Parathyroid adenoma (tissue), 2 donors: ENCODE data around the gene CCL18.

Source experiments
- H2AFZ ChIP-seq: fragments of 300-600 bp; sonication (generic); one replicate; pipeline ENCODE4 v1.7.0; 2017; ENCODE audit warnings: antibody characterized with exemption, mild to moderate bottlenecking
- H3K27ac ChIP-seq: fragments of 300-600 bp; sonication (generic); one replicate; pipeline ENCODE4 v1.7.0; 2017
- H3K27me3 ChIP-seq: fragments of 300-600 bp; sonication (generic); one replicate; pipeline ENCODE4 v1.7.0; 2017; ENCODE audit warnings: low read length; ENCODE audit not compliant: control insufficient read depth, insufficient read depth
- H3K36me3 ChIP-seq: fragments of 300-600 bp; sonication (generic); one replicate; pipeline ENCODE4 v1.7.0; 2017; ENCODE audit warnings: low read length; ENCODE audit not compliant: control insufficient read depth, insufficient read depth
- H3K4me1 ChIP-seq: fragments of 300-600 bp; sonication (generic); one replicate; pipeline ENCODE4 v1.7.0; 2017; ENCODE audit warnings: control low read depth
- H3K4me2 ChIP-seq: fragments of 300-600 bp; sonication (generic); one replicate; pipeline ENCODE4 v1.7.0; 2017; ENCODE audit warnings: low read length
- H3K4me3 ChIP-seq: fragments of 300-600 bp; sonication (generic); one replicate; pipeline ENCODE4 v1.7.0; 2017; ENCODE audit warnings: low read depth, low read length
- H3K79me2 ChIP-seq: fragments of 300-600 bp; sonication (generic); one replicate; pipeline ENCODE4 v1.7.0; 2017; ENCODE audit warnings: control low read depth
- H3K9ac ChIP-seq: fragments of 300-600 bp; sonication (generic); one replicate; pipeline ENCODE4 v1.7.0; 2017; ENCODE audit warnings: mild to moderate bottlenecking
- H3K9me3 ChIP-seq: fragments of 300-600 bp; sonication (generic); one replicate; pipeline ENCODE4 v1.7.0; 2017; ENCODE audit warnings: low read length; ENCODE audit not compliant: control insufficient read depth
- TF ChIP-seq, protein P1 (sequence below): fragments of 300-600 bp; sonication (generic); IDR thresholded peaks from one replicate; pipeline ENCODE4 v1.7.0; 2017; ENCODE audit warnings: antibody characterized with exemption, mild to moderate bottlenecking
- donor health status: primary hyperparathyroidism.

CCL18 gene

DNA sequence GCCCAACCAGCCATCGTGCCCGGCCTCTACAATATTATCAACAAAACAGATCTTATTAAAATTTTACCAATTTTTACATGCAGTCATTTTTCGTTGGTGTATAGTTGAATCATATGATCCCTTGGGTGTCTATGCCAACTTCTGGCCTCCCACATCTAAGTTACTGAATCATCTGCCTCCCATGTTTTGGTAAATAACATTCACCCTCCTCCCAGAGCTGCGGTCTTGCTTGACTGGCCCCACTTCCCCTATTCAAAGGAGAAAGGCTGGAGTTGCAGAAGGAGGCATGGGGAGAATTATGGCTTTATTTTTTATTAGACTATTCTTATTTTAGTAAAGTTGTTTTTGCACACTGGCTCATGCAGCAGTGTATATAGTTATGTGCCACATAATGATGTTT, 27.8 kb upstream of the CCL18 start:
- Histone ChIP-seq H3K27ac (no peak overlapping the region), H3K4me3 (no peak overlapping the region), H3K36me3 (no peaks in the 10 kb centered on the region), H3K4me1 (no peaks in the 10 kb centered on the region), H2AFZ (no peak overlapping the region), H3K9ac (no peak overlapping the region), H3K4me2 (no peak overlapping the region), H3K79me2 (no peaks in the 10 kb centered on the region), H3K9me3 (no peaks in the 10 kb centered on the region), H3K27me3 (no peaks in the 10 kb centered on the region)
- TF ChIP-seq, protein P1, sequence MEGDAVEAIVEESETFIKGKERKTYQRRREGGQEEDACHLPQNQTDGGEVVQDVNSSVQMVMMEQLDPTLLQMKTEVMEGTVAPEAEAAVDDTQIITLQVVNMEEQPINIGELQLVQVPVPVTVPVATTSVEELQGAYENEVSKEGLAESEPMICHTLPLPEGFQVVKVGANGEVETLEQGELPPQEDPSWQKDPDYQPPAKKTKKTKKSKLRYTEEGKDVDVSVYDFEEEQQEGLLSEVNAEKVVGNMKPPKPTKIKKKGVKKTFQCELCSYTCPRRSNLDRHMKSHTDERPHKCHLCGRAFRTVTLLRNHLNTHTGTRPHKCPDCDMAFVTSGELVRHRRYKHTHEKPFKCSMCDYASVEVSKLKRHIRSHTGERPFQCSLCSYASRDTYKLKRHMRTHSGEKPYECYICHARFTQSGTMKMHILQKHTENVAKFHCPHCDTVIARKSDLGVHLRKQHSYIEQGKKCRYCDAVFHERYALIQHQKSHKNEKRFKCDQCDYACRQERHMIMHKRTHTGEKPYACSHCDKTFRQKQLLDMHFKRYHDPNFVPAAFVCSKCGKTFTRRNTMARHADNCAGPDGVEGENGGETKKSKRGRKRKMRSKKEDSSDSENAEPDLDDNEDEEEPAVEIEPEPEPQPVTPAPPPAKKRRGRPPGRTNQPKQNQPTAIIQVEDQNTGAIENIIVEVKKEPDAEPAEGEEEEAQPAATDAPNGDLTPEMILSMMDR = no peak

- no peak overlapping the region for H2AFZ ChIP-seq
- no peak overlapping the region for H3K4me3 ChIP-seq
- no peaks in the 10 kb centered on the region for H3K36me3 ChIP-seq
- H3K9me3 ChIP-seq = no peaks in the 10 kb centered on the region
- no peak overlapping the region for H3K9ac ChIP-seq
- H3K4me2 ChIP-seq = no peak overlapping the region
- H3K27me3 ChIP-seq = no peaks in the 10 kb centered on the region
- no peak overlapping the region for H3K27ac ChIP-seq
- no peaks in the 10 kb centered on the region for H3K4me1 ChIP-seq
- TF ChIP-seq, protein P1 = no peak
- no peaks in the 10 kb centered on the region for H3K79me2 ChIP-seq
Measured at GRCh38 chr17:36048066-36048465, 16.0 kb upstream of the CCL18 start.

DNA sequence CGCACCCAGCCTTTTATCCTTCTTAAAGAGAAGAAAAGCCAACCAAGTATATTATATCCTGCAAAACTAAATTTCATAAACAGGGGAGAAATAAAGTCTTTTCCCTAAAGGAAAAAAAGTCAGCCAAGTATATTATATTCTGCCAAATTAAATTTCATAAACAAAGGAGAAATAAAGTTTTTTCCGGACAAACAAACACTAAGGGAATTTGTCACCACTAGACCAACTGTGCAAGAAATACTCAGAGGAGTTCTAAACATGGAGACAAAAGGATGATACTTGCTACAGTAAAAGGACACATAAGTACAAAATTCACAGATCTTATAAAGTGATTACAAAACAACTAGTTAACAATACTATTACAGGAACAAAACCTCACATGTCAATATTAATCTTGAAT, 14.4 kb upstream of the CCL18 start:
- Histone ChIP-seq H3K9ac (no peak overlapping the region), H3K27me3 (no peaks in the 10 kb centered on the region), H3K36me3 (no peaks in the 10 kb centered on the region), H3K79me2 (no peaks in the 10 kb centered on the region), H3K4me1 (no peaks in the 10 kb centered on the region), H3K4me3 (no peak overlapping the region), H3K9me3 (no peaks in the 10 kb centered on the region), H3K27ac (no peak overlapping the region), H2AFZ (no peak overlapping the region), H3K4me2 (no peak overlapping the region)
- TF ChIP-seq, protein P1 = no peak

- Histone ChIP-seq H3K79me2 (no peaks in the 10 kb centered on the region), H3K27ac (no peak overlapping the region), H3K9me3 (no peaks in the 10 kb centered on the region), H3K9ac (no peak overlapping the region), H3K4me1 (no peaks in the 10 kb centered on the region), H3K4me2 (no peak overlapping the region), H3K27me3 (no peaks in the 10 kb centered on the region), H3K36me3 (no peaks in the 10 kb centered on the region), H2AFZ (no peak overlapping the region), H3K4me3 (no peak overlapping the region)
- TF ChIP-seq, protein P1 = no peak
Measured at GRCh38 chr17:36055171-36055570, 8.9 kb upstream of the CCL18 start.

DNA sequence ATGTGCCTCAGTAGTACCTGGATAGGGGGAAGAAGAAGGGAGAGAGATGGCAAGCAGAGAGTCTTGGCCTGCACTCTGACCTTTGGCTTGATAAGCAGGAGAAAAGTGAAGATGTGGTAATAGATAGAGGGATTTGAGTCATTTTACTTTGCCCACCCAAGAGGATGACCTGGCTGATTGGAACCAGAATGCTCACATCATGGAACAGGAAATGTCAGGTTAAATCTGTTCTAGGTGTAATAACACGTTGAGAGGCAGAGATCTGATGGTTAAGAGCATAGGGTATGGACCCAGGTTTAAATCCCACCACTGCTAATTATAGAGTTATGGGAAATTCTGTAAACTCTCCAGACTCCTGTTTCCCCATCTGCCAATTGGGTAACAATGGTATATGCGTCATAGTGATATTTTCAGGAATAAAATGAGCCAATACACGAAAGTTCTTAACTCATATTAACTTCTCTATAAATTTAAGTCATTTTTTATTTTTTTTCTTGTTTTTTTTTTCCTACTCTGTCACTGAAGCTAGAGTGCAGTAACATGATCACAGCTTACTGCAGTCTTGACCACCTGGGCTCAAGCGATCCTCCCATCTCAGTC, 8.1 kb upstream of the CCL18 start:
- TF ChIP-seq, protein P1 = no peak
- Histone ChIP-seq H3K36me3 (no peaks in the 10 kb centered on the region), H2AFZ (no peak overlapping the region), H3K27ac (no peak overlapping the region), H3K4me3 (no peak overlapping the region), H3K27me3 (no peaks in the 10 kb centered on the region), H3K9me3 (no peaks in the 10 kb centered on the region), H3K4me1 (no peaks in the 10 kb centered on the region), H3K9ac (no peak overlapping the region), H3K4me2 (no peak overlapping the region), H3K79me2 (no peaks in the 10 kb centered on the region)
